NOMO-1 treated with DMSO at 0.1 percent for 48 hours (cell line): Measurements from ENCODE around the gene HECTD1.
"Not testable (repeated sequence)": the region's sequence is repeated elsewhere in the genome, so short reads cannot be mapped to it uniquely, and the experiment has no call there.

Experiments
- DNase-seq: peaks from one replicate; lab custom pipeline; 2025; ENCODE audit not compliant: unreplicated experiment; lab: John Stamatoyannopoulos, UW

HECTD1 gene

GRCh38 chr14:31207755-31208545 is at the start of gene HECTD1:
Gene HECTD1, minus strand, starts transcription at chr14:31207793. Its CDS starts 1,857 bp downstream, at chr14:31205936.
- DNase-seq = peak; percentile 90

DNA sequence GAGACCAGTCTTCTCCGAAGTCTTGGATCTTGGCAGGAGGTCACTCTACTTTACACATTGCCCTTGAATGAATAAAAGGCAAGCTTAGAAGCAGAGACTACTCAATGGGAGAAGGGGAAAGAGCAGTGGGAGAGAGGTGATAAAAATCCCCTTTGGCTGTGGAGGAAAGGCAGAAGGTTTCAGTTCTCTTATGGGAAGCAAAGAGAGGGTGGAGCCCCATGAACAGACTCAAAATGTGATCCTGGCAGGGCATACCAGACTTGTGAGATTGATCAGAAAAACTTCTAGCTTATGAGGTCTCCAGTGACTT is 49.6 kb upstream of the HECTD1 start:
- DNase-seq = no peak

GRCh38 chr14:31256534-31257243 is 49.1 kb upstream of the HECTD1 start:
- no peak for DNase-seq

DNA sequence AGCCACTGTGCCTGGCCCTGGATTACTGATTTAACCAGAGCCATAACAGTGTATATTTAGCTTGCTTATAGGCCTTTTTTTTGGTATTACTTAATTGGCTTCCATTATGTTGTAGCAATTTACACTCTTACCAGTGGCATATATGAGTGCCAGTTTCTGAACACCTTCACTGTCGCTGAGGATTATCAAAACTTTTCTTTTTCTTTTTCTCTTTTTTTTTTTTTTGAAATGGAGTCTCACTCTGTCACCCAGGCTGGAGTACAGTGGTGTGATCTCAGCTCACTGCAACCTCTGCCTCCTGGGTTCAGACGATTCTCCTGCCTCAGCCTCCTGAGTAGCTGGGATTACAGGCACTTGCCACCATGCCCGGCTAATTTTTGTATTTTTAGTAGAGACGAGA is 48.3 kb upstream of the HECTD1 start:
- DNase-seq = not testable (repeated sequence)

DNA sequence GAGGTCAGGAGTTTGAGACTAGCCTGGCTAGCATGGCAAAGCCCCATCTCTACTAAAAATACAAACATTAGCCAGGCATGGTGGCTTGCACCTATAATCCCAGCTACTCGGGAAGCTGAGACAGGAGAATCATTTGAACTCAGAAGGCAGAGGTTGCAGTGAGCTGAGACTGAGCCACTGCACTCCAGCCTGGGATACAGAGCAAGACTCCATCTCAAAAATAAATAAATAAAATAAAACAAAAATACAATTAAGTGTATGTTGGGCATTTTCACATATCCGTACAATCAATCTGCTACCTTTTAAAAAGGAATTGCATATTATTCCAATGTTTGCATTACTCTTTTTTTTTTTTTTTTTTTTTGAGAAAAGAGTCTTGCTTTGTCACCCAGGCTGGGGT is 47.7 kb upstream of the HECTD1 start:
- no peak for DNase-seq

GRCh38 chr14:31253746-31254471 is 46.3 kb upstream of the HECTD1 start:
- no peak for DNase-seq

DNA sequence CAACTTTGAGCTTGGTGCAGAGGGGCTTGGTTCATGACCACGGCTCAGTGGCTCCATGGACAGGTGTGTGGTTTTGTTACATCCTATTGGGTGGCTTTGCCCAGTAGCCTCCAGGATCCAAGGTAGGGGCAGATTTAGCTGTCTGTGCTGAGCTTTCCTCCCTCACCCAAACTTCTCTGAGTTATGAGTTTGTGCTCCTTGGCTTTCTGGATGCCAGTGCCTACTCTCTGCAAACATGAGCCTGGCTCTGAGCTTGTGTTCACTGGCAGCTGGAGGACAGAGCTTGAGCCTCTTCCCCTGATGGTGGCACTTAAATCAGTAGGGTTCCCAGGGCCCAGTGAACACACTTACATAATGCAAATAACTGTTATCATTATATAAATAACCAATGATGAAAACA is 45.3 kb upstream of the HECTD1 start:
- no peak for DNase-seq

DNA sequence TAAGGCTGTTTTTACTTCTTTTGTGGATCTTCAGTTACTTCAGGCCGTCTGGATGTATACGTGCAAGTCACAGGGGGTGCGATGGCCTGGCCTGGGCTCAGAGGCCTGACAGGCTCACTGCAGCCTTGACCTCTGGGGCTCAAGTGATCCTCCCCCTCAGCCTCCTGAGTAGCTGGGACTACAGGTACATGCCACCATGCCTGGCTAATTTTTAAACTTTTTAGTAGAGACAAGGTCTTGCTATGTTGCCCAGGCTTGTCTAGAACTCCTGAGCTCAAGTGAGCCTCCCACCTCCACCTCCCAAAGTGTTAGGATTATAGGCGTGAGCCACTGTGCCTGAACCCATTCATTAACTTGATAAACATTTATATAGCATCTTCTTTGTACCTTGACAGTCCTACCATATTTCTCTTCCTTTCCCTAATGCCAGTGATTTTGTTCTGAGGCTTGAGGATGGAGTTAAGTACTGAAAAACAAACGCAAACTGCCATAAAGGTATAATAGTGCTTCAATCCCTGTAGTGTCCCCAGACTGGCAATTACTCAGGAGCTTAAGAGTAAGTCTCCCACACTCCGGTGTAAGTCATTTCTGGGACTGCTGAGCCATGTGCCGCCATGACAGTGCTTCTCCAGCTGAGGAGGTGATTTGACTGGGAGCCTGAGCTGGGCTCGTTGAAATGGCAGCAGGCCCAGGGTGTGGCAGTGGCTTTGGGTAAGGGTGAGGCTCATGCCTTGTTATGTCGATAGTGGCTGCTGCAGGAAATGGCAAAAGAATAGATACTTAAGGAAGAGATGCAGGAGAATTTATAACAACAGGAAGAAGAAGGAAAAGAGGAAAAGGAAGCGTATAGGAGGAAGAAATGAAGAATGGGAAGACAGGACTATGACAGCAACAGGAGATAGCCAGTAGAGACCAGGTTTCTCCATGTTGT is 43.7 kb upstream of the HECTD1 start:
- no peak for DNase-seq

DNA sequence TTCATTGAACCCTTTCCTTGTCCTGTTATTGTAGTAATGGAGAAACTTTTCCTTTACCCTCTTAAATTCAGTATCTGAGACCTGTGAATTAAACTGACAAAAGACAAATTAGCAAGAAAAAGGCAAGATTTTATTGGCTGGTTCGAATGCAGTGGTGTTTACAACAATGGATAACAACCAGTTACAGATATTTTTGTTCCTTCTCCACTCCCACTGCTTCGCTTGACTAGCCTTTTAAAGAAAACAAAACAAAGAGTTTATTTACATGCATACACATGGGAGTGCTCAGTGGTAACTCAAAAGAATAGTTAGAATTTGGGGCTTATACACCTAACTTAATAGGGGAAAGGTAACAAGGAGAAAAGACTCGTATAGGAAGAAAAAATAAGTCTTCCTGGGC is 37.0 kb upstream of the HECTD1 start:
- no peak for DNase-seq

DNA sequence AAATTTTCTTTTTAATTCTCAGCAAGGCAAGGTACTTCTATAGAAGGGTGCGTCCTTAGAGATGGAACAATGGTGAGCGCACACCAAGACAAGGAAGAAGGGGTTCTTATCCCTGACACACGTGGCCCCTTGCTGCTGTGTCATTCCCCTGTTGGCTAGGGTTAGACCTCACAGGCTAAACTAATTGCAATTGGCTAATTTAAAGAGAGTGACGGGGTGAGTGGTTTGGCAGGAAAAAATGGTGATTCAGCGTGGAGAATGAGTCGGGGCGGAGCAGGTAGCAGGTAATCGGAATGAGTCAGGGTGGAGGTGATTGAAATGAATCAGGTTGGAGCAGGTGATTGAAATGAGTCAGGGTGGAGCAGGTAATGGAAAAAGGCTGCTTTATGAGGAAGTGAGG is 36.3 kb upstream of the HECTD1 start:
- DNase-seq = no peak

DNA sequence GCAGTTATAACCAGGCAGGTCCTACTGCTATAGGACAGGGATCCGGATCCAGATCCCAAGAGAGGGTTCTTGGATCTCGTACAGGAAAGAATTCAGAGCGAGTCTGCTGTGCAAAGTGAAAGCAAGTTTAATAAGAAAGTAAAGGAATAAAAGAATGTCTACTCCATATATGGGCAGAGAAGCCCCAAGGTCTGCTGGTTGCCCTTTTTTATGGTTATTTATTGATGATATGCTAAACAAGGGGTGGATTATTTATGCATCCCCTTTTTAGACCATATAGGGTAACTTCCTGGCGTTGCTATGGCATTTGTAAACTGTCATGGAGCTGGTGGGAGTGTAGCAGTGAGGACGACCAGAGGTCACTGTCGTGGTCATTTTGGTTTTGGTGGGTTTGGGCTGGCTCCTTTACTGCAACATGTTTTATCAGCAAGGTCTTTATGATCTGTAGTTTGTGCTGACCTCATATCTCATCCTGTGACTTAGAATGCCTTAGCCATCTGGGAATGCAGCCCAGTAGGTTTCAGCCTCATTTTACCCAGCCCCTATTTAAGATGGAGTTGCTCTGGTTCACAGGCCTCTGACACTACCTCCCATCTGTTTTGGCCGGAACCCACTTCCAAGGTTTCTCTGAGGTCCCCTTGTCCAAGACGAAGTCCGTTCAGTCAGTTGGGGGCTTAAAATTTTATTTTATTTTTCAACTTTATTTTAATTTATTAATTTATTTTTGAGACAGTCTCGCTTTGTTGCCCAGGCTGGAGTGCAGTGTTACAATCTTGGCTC is 34.8 kb upstream of the HECTD1 start:
- not testable (repeated sequence) for DNase-seq

DNA sequence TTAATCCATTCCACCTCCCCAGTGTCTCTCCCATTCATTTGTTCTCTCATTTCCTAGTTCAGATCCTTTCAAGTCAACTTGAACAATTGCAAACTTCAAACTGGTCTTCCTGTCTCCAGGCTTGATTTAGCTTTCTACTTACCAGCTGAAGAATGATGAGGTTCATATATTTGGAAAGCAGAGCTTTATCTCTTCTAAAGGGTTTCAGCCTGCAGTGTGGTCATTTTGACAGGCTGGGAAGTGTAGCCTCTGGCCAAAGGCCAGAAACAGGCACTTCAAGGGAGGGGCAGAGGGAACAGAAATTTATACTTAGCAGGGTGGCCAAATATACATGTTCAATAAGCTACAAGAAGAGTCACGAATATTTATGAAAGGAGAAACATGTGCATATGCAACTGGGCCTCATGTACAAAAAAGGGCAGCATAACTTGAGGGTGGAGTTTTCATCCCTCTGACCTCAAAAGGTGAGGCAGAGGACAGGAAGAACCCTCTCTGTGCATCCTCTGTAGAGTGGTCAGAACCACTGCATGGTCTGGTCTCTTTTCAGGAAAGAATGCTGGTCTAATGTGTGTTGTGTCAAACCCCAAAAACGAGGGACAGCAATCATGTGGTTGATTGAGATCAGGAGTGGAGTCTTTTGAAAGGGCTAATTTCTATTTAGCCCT is 34.0 kb upstream of the HECTD1 start:
- no peak for DNase-seq

DNA sequence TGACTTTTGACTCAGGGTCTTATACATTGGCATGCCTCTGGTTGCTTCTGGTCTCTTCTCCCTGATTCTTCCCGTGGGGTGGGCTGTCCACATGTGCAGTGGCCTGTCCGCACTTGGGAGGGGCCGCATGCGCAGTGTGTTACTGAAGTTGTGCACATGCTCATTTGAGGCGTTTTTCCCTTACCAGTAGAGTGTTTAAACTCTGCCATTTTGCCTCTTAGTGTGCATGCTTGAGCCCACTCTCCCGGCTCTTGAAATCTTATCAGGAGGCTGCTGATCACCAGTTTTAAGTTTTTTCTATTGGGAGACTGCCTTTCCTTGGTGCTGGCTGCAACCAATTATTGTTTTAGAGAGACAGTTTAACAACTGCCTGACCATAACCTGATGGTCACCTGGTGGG is 32.1 kb upstream of the HECTD1 start:
- DNase-seq = no peak

DNA sequence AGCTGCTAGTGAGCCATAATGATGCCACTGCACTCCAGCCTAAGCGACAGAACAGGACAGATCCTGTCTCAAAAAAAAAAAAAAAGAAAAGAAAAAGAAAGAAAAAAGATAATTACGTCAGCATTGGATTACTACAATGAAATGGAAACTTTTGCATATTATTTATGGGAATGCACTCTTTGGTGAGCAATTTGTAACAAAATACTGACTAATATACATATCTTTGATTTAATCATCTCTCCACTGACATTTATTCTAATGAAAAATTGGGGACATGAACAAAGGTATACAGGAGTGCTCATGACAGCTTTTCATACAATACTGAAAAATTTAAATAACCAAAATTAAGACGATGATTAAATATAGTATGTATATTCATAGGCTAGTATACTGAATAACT is 27.9 kb upstream of the HECTD1 start:
- DNase-seq = no peak

DNA sequence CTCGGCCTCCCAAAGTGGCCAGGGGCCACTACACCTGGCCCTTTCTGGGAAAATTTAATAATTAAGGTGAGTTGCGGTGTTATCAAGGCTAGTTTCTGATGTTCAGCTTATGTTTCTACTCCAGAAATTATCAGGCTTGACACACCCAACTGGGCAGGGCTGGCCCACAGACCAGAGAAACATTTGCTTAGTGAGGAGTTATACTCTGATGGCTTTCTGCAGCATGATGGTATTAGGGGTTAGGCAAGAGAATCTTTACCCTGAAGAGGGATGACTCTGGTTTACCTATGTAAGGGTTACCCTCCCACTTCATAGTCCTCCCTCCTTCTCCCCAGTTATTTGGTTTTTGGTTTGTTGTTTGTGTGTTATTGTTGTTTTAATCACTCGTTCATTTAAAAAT is 24.5 kb upstream of the HECTD1 start:
- DNase-seq = no peak

GRCh38 chr14:31231272-31231671 is 23.7 kb upstream of the HECTD1 start:
- DNase-seq = not testable (repeated sequence)

DNA sequence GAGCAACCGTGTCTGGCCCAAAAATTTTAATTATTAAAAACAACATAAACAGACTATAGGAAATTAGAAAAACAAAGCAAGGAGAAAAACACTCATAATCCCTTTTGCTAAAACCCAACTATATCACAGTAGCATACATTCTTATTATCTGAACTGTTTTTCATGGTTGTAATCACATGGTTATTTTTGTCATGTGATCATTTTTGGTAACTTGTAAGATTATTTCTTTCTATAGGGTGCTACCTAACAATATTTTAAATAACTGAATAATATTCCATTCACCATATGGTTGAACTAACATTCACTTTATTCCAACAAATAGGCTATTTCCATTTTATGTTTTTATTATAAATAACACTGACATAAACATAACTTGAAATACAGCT is 23.0 kb upstream of the HECTD1 start:
- no peak for DNase-seq

- peak; percentile 99 for DNase-seq
These were observed 22.3 kb upstream of the HECTD1 start for GRCh38 chr14:31229638-31230572.

DNA sequence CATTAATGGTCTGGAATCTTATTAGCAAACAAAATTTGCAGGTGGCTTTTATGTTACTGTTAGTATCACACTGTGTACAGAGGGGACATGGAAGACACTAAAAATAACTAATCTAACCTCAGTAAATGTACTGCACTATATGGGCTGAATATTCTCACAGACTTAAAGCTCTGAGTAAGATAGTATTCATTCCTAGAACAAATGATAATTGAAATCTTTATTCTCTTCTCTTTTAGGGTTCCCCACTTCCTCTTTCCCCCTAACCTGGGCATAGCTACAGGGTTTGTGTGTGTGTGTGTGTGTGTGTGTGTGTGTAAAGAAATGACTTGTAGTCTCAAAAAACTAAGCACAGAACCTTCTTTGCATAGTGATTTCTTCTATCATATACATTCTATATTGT is 21.4 kb upstream of the HECTD1 start:
- peak; percentile 80 for DNase-seq
